ACHN (cell line): ENCODE results near the gene PIK3C2B.
A peak's percentile ranks its signal among the peaks of the same experiment; 100 is the strongest.

Source experiments
- DNase-seq: peaks from one replicate; pipeline ENCODE4 v3.0.0-alpha.2; 2015
- in situ Hi-C: cut with HindIII; loops from 2 replicates; pipeline ENCODE4 v1.10.0; 2017; ENCODE audit warnings: low sequenced_read_pairs, low pct_ligation_motif_present, low pct_unique_long_range_greater_than_20kb

Gene PIK3C2B

GRCh38 chr1:204449678-204450280, 44.8 kb downstream of the PIK3C2B start:
- DNase-seq, result no peak
- in situ Hi-C loops, result no loop called here

GRCh38 chr1:204448991-204449677, 45.5 kb downstream of the PIK3C2B start:
- in situ Hi-C loops, result no loop called here
- no peak for DNase-seq

- in situ Hi-C loops, result no loop called here
- no peak for DNase-seq
These were observed 46.2 kb downstream of the PIK3C2B start for GRCh38 chr1:204448344-204448964.

- DNase-seq, result no peak
- in situ Hi-C loops, result no loop called here
These were observed 46.9 kb downstream of the PIK3C2B start for GRCh38 chr1:204447736-204448135.

- no peak for DNase-seq
- in situ Hi-C loops, result no loop called here
These were observed 47.4 kb downstream of the PIK3C2B start for GRCh38 chr1:204447190-204447589.

- DNase-seq, result peak; percentile 68
- in situ Hi-C loops, result no loop called here
These were observed 48.0 kb downstream of the PIK3C2B start for GRCh38 chr1:204446413-204447111.

- in situ Hi-C loops, result no loop called here
- peak; percentile 60 for DNase-seq
These were observed 48.7 kb downstream of the PIK3C2B start for GRCh38 chr1:204445860-204446412.
